Thyroid gland (tissue), 4 donors: ENCODE data around the gene RHPN2. TPM values are rescaled to one million over a fixed set of nuclear protein-coding genes. Genes with fewer than 3 reads are reported as not detected.
"Not testable (repeated sequence)": the region's sequence is repeated elsewhere in the genome, so short reads cannot be mapped to it uniquely, and the experiment has no call there.

Experiments
- DNase-seq, 2 donors: peaks; one replicate each; pipeline ENCODE4 v3.0.0-alpha.2; 2019
- H3K27ac ChIP-seq, 3 donors: fragments of 200-600 bp; sonication (generic); 1 replicate in 2 of 3; 2 replicates in 1 of 3; pipeline ENCODE4 v1.5.1; 2016 to 2019; ENCODE audit warnings: mild to moderate bottlenecking in 1 of 3, moderate library complexity in 1 of 3
- H3K27me3 ChIP-seq: fragments of 200-600 bp; sonication (generic); one replicate; pipeline ENCODE4 v1.5.1; 2019
- H3K36me3 ChIP-seq, 2 donors: fragments of 200-600 bp; sonication (generic); one replicate each; pipeline ENCODE4 v1.5.1; 2016 to 2019
- H3K4me1 ChIP-seq, 2 donors: fragments of 200-600 bp; sonication (generic); one replicate each; pipeline ENCODE4 v1.5.1; 2017 to 2019
- H3K4me3 ChIP-seq, 3 donors: fragments of 200-600 bp; sonication (generic); replicated peaks in 1 of 3; 1 replicate in 2 of 3; 2 replicates in 1 of 3; pipeline ENCODE4 v1.5.1; 2016; ENCODE audit warnings: mild to moderate bottlenecking in 1 of 3
- H3K9me3 ChIP-seq: fragments of 200-600 bp; sonication (generic); one replicate; pipeline ENCODE4 v1.5.1; 2017
- CTCF ChIP-seq, 6 experiments: fragments of 200-600 bp in 3 of 6; fragments of 450-650 bp in 3 of 6; sonication (generic) in 3 of 6; IDR thresholded peaks; one replicate each; pipeline ENCODE4 v1.5.1; 2016 to 2019; ENCODE audit warnings: antibody characterized with exemption in 6 of 6, mild to moderate bottlenecking in 2 of 6, inconsistent platforms in 1 of 6, moderate library complexity in 1 of 6
- POLR2A ChIP-seq, 2 donors: fragments of 450-650 bp; IDR thresholded peaks; one replicate each; pipeline ENCODE4 v1.6.1; 2017; ENCODE audit warnings: antibody characterized with exemption in 2 of 2, mild to moderate bottlenecking in 2 of 2, moderate library complexity in 1 of 2
- WGBS, 2 donors: methylation state at CpG; one replicate each; pipeline ENCODE4 v1.1.5; 2017; 5-methylcytosine and 5-hydroxymethylcytosine counted together
- intact Hi-C: fragments of 100-400 bp; cut with DNase I; formaldehyde crosslinking; loops from one replicate; pipeline ENCODE4 v1.15.1; 2023
- total RNA-seq, 4 donors: library from RNA; depleted of rRNA; stranded (reverse); fragments of >200 nt; gene quantifications; one replicate each; pipeline ENCODE4 v1.2.3, GENCODE V29; 2016

The RHPN2 gene
- total RNA-seq, 4 donors from 2014 or later, result 11.2 to 16.9 (median 13.9) TPM

- H3K27me3 ChIP-seq, result no peaks in the 10 kb centered on the region
- H3K27ac ChIP-seq, result no peak overlapping the region
- no peak for TF ChIP-seq CTCF (IDR thresholded peaks at IDR 0.05)
- no peak for TF ChIP-seq POLR2A (IDR thresholded peaks at IDR 0.05)
- H3K4me1 ChIP-seq, result peaks cover 0 to 3% of the 10 kb centered on the region in 2 donors
- no peak for DNase-seq
- no peaks in the 10 kb centered on the region for H3K9me3 ChIP-seq
- H3K4me3 ChIP-seq, result no peak overlapping the region
- 94 to 99% methylated on average over 4 of the region's 4 CpGs for WGBS, 2 donors
- intact Hi-C loops, result no loop called here
- peaks cover 0 to 10% of the 10 kb centered on the region in 2 donors for H3K36me3 ChIP-seq
Observed at GRCh38 chr19:33008738-33009137, 56.0 kb downstream of the RHPN2 start.

- no peaks in the 10 kb centered on the region for H3K9me3 ChIP-seq
- peaks cover 8 to 15% of the 10 kb centered on the region in 2 donors for H3K4me1 ChIP-seq
- no peaks in the 10 kb centered on the region for H3K36me3 ChIP-seq
- 34 to 37% methylated on average over 5 of the region's 5 CpGs for WGBS, 2 donors
- TF ChIP-seq CTCF (IDR thresholded peaks at IDR 0.05) (no peak), POLR2A (IDR thresholded peaks at IDR 0.05) (no peak)
- H3K27me3 ChIP-seq, result no peaks in the 10 kb centered on the region
- no peak overlapping the region for H3K4me3 ChIP-seq
- intact Hi-C loops, result no loop called here
- no peak for DNase-seq
- no peak overlapping the region for H3K27ac ChIP-seq
Observed at GRCh38 chr19:33005440-33005839, 59.2 kb downstream of the RHPN2 start.

- H3K9me3 ChIP-seq, H3K27me3 ChIP-seq, H3K4me3 ChIP-seq, DNase-seq, intact Hi-C loops, H3K36me3 ChIP-seq: not testable (repeated sequence)
- peaks cover 8 to 15% of the 10 kb centered on the region in 2 donors for H3K4me1 ChIP-seq
- 65 to 67% methylated on average over 6 of the region's 6 CpGs for WGBS, 2 donors
- H3K27ac ChIP-seq, result peak overlapping the region in 1 of 3 donors; percentile 25
Observed at GRCh38 chr19:33003424-33004024, 61.2 kb downstream of the RHPN2 start.

- H3K27ac ChIP-seq, result peak overlapping the region in 2 of 3 donors; percentile 32 to 62
- peak; percentile 80 to 82 for DNase-seq
- H3K9me3 ChIP-seq, intact Hi-C loops, H3K27me3 ChIP-seq, H3K36me3 ChIP-seq, H3K4me3 ChIP-seq: not testable (repeated sequence)
- WGBS, 2 donors, result 33 to 34% methylated on average over 5 to 15 of the region's 15 CpGs
- peaks cover 8 to 15% of the 10 kb centered on the region in 2 donors for H3K4me1 ChIP-seq
Observed at GRCh38 chr19:33002126-33002865, 62.4 kb downstream of the RHPN2 start.

GRCh38 chr19:33000910-33001309 is 63.8 kb downstream of the RHPN2 start:
- Histone ChIP-seq H3K4me1 (peaks cover 8 to 15% of the 10 kb centered on the region in 2 donors), H3K36me3 (no peaks in the 10 kb centered on the region), H3K9me3 (no peaks in the 10 kb centered on the region), H3K27ac (no peak overlapping the region), H3K4me3 (no peak overlapping the region), H3K27me3 (no peaks in the 10 kb centered on the region)
- intact Hi-C loops, result no loop called here
- TF ChIP-seq POLR2A (IDR thresholded peaks at IDR 0.05), result no peak
- no peak for TF ChIP-seq CTCF (IDR thresholded peaks at IDR 0.05)
- no peak for DNase-seq
- 96 to 97% methylated on average over 4 of the region's 4 CpGs for WGBS, 2 donors

- Histone ChIP-seq H3K36me3 (no peaks in the 10 kb centered on the region), H3K27me3 (no peaks in the 10 kb centered on the region), H3K4me3 (no peak overlapping the region), H3K4me1 (peaks cover 8 to 15% of the 10 kb centered on the region in 2 donors), H3K27ac (no peak overlapping the region), H3K9me3 (no peaks in the 10 kb centered on the region)
- intact Hi-C loops, result no loop called here
- WGBS, 2 donors, result 90 to 93% methylated on average over 8 of the region's 8 CpGs
- DNase-seq, result no peak
- no peak for TF ChIP-seq CTCF (IDR thresholded peaks at IDR 0.05)
- no peak for TF ChIP-seq POLR2A (IDR thresholded peaks at IDR 0.05)
Observed at GRCh38 chr19:33000510-33000909, 64.2 kb downstream of the RHPN2 start.
